ENCODE data around the gene CPA4. TPM values are rescaled to one million over a fixed set of nuclear protein-coding genes. Genes with fewer than 3 reads are reported as not detected.

Gene CPA4
- total and polyA plus RNA-seq, 2 experiments from 2014 or later = not detected

DNA sequence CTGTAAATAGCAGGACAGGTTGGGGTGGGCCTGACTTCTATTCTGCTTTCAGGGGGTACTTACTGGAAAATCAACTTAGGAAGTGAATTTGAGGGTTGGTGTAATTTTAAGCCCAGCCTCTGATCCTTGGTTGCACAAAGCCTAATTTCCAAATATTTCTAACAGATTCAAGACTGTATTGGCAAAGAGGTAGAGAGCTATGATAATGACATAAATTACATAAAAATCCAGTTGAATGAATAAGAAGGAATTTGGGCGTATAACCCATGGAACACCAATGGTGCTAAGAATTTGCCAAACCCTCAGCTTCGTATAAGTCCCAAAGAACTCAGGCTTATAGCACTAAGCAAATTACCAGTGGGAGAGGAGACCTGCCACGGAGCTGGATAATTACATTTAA is 11.9 kb downstream of the CPA4 start:
- no peaks in the 10 kb centered on the region for H3K4me1 Mint-ChIP-seq
- H3K27me3 Mint-ChIP-seq (ENCODE audit: insufficient read depth, low read depth, poor library complexity) = peaks cover 9% of the 10 kb centered on the region
- Histone ChIP-seq H3K27ac (ENCODE audit: low read depth) (no peak overlapping the region), H3K79me2 (replicated peaks; ENCODE audit: insufficient read depth) (no peaks in the 10 kb centered on the region), H4K20me1 (replicated peaks; ENCODE audit: insufficient read depth) (no peaks in the 10 kb centered on the region), H3F3A (replicated peaks; ENCODE audit: low read depth) (no peaks in the 10 kb centered on the region), H3K4me1 (ENCODE audit: insufficient read depth) (no peaks in the 10 kb centered on the region), H3K4me2 (no peak overlapping the region), H3K27me3 (ENCODE audit: insufficient read depth) (no peaks in the 10 kb centered on the region), H3K4me3 (no peak overlapping the region), H2AFZ (peak overlapping the region; percentile 14; the same call in 1 of the 2 replicates), H3K9me2 (ENCODE audit: insufficient read depth) (no peaks in the 10 kb centered on the region), H3K36me3 (ENCODE audit: insufficient read depth) (no peaks in the 10 kb centered on the region)
- TF ChIP-seq ZNF114 (CRISPR knock-in tag; IDR thresholded peaks at IDR 0.05) (no peak), CREB1 (CRISPR knock-in tag; IDR thresholded peaks at IDR 0.05; ENCODE audit: low read depth) (no peak), NANOG (IDR thresholded peaks at IDR 0.05; ENCODE audit: borderline replicate concordance) (no peak), STAT1 (IDR thresholded peaks at IDR 0.05; ENCODE audit: unreplicated experiment) (no peak), JUNB (IDR thresholded peaks at IDR 0.05; ENCODE audit: unreplicated experiment) (no peak), EZH2 (IDR thresholded peaks at IDR 0.05; ENCODE audit: low read depth, unreplicated experiment) (no peak), POLR2AphosphoS5 (IDR thresholded peaks at IDR 0.05; ENCODE audit: low read depth) (no peak), ZNF331 (CRISPR knock-in tag; IDR thresholded peaks at IDR 0.05; ENCODE audit: low read depth) (no peak), EZH2phosphoT487 (IDR thresholded peaks at IDR 0.05; ENCODE audit: unreplicated experiment) (no peak)
- TF ChIP-seq, protein P1, sequence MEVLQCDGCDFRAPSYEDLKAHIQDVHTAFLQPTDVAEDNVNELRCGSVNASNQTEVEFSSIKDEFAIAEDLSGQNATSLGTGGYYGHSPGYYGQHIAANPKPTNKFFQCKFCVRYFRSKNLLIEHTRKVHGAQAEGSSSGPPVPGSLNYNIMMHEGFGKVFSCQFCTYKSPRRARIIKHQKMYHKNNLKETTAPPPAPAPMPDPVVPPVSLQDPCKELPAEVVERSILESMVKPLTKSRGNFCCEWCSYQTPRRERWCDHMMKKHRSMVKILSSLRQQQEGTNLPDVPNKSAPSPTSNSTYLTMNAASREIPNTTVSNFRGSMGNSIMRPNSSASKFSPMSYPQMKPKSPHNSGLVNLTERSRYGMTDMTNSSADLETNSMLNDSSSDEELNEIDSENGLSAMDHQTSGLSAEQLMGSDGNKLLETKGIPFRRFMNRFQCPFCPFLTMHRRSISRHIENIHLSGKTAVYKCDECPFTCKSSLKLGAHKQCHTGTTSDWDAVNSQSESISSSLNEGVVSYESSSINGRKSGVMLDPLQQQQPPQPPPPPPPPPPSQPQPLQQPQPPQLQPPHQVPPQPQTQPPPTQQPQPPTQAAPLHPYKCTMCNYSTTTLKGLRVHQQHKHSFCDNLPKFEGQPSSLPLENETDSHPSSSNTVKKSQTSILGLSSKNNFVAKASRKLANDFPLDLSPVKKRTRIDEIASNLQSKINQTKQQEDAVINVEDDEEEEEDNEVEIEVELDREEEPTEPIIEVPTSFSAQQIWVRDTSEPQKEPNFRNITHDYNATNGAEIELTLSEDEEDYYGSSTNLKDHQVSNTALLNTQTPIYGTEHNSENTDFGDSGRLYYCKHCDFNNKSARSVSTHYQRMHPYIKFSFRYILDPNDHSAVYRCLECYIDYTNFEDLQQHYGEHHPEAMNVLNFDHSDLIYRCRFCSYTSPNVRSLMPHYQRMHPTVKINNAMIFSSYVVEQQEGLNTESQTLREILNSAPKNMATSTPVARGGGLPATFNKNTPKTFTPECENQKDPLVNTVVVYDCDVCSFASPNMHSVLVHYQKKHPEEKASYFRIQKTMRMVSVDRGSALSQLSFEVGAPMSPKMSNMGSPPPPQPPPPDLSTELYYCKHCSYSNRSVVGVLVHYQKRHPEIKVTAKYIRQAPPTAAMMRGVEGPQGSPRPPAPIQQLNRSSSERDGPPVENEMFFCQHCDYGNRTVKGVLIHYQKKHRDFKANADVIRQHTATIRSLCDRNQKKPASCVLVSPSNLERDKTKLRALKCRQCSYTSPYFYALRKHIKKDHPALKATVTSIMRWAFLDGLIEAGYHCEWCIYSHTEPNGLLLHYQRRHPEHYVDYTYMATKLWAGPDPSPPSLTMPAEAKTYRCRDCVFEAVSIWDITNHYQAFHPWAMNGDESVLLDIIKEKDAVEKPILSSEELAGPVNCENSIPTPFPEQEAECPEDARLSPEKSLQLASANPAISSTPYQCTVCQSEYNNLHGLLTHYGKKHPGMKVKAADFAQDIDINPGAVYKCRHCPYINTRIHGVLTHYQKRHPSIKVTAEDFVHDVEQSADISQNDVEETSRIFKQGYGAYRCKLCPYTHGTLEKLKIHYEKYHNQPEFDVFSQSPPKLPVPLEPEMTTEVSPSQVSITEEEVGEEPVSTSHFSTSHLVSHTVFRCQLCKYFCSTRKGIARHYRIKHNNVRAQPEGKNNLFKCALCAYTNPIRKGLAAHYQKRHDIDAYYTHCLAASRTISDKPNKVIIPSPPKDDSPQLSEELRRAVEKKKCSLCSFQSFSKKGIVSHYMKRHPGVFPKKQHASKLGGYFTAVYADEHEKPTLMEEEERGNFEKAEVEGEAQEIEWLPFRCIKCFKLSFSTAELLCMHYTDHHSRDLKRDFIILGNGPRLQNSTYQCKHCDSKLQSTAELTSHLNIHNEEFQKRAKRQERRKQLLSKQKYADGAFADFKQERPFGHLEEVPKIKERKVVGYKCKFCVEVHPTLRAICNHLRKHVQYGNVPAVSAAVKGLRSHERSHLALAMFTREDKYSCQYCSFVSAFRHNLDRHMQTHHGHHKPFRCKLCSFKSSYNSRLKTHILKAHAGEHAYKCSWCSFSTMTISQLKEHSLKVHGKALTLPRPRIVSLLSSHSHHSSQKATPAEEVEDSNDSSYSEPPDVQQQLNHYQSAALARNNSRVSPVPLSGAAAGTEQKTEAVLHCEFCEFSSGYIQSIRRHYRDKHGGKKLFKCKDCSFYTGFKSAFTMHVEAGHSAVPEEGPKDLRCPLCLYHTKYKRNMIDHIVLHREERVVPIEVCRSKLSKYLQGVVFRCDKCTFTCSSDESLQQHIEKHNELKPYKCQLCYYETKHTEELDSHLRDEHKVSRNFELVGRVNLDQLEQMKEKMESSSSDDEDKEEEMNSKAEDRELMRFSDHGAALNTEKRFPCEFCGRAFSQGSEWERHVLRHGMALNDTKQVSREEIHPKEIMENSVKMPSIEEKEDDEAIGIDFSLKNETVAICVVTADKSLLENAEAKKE (CRISPR knock-in tag; IDR thresholded peaks at IDR 0.05) = no peak
- TF ChIP-seq, protein P2, sequence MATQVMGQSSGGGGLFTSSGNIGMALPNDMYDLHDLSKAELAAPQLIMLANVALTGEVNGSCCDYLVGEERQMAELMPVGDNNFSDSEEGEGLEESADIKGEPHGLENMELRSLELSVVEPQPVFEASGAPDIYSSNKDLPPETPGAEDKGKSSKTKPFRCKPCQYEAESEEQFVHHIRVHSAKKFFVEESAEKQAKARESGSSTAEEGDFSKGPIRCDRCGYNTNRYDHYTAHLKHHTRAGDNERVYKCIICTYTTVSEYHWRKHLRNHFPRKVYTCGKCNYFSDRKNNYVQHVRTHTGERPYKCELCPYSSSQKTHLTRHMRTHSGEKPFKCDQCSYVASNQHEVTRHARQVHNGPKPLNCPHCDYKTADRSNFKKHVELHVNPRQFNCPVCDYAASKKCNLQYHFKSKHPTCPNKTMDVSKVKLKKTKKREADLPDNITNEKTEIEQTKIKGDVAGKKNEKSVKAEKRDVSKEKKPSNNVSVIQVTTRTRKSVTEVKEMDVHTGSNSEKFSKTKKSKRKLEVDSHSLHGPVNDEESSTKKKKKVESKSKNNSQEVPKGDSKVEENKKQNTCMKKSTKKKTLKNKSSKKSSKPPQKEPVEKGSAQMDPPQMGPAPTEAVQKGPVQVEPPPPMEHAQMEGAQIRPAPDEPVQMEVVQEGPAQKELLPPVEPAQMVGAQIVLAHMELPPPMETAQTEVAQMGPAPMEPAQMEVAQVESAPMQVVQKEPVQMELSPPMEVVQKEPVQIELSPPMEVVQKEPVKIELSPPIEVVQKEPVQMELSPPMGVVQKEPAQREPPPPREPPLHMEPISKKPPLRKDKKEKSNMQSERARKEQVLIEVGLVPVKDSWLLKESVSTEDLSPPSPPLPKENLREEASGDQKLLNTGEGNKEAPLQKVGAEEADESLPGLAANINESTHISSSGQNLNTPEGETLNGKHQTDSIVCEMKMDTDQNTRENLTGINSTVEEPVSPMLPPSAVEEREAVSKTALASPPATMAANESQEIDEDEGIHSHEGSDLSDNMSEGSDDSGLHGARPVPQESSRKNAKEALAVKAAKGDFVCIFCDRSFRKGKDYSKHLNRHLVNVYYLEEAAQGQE (IDR thresholded peaks at IDR 0.05; ENCODE audit: unreplicated experiment) = no peak
- TF ChIP-seq, protein P3, sequence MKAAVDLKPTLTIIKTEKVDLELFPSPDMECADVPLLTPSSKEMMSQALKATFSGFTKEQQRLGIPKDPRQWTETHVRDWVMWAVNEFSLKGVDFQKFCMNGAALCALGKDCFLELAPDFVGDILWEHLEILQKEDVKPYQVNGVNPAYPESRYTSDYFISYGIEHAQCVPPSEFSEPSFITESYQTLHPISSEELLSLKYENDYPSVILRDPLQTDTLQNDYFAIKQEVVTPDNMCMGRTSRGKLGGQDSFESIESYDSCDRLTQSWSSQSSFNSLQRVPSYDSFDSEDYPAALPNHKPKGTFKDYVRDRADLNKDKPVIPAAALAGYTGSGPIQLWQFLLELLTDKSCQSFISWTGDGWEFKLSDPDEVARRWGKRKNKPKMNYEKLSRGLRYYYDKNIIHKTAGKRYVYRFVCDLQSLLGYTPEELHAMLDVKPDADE (IDR thresholded peaks at IDR 0.05) = no peak
- TF ChIP-seq, protein P4, sequence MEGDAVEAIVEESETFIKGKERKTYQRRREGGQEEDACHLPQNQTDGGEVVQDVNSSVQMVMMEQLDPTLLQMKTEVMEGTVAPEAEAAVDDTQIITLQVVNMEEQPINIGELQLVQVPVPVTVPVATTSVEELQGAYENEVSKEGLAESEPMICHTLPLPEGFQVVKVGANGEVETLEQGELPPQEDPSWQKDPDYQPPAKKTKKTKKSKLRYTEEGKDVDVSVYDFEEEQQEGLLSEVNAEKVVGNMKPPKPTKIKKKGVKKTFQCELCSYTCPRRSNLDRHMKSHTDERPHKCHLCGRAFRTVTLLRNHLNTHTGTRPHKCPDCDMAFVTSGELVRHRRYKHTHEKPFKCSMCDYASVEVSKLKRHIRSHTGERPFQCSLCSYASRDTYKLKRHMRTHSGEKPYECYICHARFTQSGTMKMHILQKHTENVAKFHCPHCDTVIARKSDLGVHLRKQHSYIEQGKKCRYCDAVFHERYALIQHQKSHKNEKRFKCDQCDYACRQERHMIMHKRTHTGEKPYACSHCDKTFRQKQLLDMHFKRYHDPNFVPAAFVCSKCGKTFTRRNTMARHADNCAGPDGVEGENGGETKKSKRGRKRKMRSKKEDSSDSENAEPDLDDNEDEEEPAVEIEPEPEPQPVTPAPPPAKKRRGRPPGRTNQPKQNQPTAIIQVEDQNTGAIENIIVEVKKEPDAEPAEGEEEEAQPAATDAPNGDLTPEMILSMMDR (conservative IDR thresholded peaks at IDR 0.05; ENCODE audit: low read depth in 2 of 2) = no peak
- H3K27ac Mint-ChIP-seq = no peak overlapping the region
- no peak for DNase-seq (ENCODE audit: low spot score)
- no peak for ATAC-seq
- H3K9me3 Mint-ChIP-seq = no peaks in the 10 kb centered on the region; the same call in 2 of the 3 replicates
- H3K4me3 Mint-ChIP-seq = no peak overlapping the region
- H3K36me3 Mint-ChIP-seq (ENCODE audit: low read depth) = no peaks in the 10 kb centered on the region

Measured in GM23338 (cell line).